GM21367 (cell line): ENCODE data around the gene RAVER2.

Experiments
- ATAC-seq: cut with Tn5 transposase; IDR thresholded peaks from one replicate; pipeline ENCODE4 v1.9.1; 2021; ENCODE audit not compliant: unreplicated experiment

The RAVER2 gene

DNA sequence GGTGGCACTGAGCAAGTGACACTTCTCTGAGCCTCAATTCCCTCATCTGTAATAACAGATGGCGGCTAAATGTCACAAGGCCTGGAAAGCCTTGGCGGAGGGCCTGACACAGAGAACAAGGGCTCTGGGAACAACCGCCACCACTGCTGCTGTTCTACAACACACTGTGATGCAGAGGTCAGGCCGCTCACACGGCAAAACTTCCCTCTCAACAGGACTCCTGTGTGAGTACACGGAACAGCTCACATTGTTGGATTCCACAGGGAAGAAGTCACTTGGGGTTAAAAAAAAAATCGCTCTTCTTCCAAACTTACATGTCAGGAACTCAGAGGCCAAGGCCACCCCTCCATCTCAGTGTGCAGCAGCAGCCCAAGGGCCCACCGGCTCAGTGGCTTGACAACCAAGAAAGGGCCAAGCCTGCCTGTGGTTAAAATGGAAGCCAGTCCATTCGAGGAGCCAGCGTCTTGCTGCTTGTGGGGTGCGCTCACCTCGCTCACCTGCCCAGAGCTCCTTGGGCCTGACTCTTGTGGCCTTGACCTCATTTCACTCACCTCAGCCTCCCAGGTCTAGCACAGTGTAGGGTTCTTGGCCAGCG, 101.1 kb downstream of the RAVER2 start:
- no peak for ATAC-seq

DNA sequence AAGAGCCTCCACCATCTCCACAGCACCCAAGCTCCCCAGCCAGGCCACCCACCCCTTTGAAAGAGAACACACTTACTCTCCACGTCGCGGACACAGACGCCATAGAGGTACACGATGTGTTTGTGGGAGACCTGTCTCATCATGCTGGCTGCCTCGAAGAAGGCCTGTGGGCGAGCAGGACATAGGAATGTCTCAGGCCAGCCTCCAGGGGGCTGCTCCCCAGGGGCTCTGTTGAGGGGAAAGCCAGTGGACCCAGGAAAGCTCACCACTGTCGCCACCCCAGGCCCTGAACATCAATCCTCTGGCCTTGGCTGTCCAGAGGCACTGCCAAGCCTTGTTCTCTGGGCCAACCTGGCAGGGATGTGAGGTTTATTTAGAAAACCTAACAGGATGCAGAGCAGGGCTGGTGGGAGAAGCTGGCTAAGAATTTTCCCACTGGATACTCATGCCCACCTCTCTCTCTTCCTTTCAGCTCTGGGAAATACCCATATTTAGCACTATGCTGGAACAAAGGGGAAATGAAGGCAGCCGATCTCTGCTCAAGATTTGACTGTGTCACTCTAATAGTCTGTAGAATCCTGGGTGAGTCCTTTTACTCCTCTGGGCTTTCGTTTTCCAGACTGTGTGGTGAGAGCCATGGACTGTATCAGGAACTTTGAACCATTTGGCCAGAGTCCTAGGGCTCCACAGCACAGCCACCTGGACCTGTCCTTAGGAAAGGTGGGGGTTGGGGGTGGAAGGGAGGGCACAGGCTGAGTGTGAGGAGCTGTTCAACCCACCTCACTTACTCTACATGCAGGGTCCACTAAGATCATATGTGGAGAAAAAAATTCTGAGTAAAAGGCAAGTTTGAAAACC, 101.9 kb downstream of the RAVER2 start:
- ATAC-seq: no peak

DNA sequence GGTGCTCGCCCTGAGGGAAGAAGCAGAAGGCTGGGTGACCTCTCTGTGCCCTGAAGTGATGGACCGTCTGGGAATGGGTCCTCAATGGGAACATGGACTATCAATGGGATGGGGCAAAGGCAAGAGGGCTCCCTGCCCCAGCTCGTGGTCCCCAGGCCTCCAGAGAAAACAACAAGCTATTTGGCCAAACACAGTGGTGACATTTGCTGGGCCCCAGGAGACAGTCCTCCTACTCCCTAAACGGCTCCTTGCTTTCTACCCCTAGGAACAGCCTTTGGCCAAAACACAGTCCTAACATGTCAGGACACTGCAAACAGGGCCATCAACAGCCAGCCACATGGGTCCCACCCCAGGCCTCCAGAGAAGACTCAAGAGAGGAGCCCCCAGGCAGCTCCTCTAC, 102.8 kb downstream of the RAVER2 start:
- ATAC-seq: no peak

DNA sequence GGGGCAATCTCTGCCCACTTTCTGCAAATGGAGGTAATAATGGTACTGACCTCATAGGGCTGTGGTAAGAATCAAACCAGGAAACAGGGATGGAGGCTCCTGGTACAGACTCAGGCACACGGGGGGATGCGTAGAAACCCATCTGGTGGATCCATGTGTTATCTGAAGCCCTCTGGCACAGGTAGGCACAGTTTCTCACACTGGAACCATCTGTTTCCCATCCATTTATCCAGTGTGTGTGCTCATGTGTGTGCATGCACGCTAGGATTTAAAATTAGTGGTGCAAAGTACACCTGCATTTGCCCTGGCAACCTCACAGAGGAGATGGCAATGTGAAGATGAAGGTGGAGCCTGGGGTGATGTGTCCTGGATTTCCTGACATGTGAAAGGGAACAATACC, 103.3 kb downstream of the RAVER2 start:
- ATAC-seq: no peak

- ATAC-seq: no peak
Observed at GRCh38 chr1:64848803-64849202, 103.9 kb downstream of the RAVER2 start.

- no peak for ATAC-seq
Observed at GRCh38 chr1:64849942-64850341, 105.1 kb downstream of the RAVER2 start.

DNA sequence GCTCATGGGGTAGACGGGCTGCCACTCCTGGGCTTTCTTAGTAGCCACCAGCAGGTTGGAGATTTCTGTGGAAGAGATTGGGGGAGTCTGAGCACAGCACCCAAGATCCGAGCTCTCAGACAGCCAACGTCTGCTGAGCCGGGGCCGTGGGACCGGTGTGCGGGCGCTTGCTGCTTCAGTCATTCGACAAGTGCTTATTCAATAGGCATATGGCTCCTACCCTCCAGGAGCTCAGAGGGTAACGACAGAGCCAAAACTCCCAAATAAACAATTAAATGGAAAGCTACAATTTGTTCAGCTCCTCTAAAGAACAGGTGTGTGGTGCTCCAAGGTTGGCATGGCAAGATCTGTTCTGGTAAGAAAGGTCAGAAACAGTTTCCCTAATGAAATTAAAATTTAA, 106.0 kb downstream of the RAVER2 start:
- no peak for ATAC-seq

GRCh38 chr1:64851664-64852063, 106.8 kb downstream of the RAVER2 start:
- ATAC-seq: no peak

DNA sequence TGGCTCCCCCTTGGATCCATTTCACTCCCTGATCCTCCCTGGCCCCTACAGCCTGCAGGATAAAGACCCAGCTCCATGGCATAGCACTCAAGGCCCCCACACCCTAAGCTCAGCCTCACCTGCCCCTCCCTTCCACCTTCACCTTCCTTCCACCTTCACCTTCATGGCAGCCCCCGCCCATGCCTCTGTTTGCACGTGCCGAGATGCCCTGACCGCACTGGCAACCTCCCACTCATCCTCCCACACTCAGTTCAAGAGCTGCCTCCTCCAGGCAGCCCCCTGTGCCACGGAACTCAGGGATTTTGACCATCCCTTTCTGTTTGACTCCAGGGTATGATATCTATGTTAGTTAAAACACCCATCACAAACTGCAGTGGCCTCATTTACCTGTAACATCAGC, 109.8 kb downstream of the RAVER2 start:
- ATAC-seq: no peak

DNA sequence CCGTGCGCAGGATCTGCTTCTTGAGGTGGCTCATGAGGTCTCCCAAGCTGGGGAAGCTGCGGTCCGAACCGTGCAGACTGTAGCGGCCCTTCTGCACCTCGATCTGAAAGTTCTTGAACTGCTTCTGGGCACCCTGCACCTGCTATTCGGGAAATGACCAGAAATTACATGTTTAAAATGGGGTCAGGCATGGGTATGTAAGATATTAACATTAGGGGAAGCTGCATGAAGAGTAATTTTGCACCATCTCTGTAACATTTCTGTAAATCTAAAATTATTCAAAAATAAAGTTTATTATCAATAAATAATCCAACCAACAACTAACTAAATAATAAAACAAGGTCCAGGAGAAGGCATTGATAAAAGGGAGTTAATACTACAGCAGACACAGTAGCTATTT, 110.7 kb downstream of the RAVER2 start:
- no peak for ATAC-seq

DNA sequence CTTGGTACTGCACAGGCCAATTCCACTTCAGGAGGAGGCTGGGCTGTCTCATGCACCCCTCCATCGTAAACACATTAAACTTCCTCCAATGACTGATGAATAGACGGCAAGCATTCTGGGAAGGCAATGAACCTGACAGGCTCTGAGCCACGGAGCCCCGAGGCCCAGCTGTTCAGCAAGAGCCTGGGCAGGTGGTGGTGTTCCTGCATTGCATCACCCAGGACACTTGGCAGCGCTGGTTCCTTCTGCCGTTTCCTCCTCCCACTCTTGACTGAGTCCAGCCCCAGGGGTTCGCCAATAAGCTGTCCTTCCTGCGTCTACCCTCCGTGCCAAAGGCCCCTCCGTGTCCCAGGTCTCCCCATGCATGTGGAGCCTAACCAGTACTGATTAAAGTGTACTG, 111.7 kb downstream of the RAVER2 start:
- no peak for ATAC-seq

GRCh38 chr1:64857347-64857746, 112.5 kb downstream of the RAVER2 start:
- no peak for ATAC-seq

DNA sequence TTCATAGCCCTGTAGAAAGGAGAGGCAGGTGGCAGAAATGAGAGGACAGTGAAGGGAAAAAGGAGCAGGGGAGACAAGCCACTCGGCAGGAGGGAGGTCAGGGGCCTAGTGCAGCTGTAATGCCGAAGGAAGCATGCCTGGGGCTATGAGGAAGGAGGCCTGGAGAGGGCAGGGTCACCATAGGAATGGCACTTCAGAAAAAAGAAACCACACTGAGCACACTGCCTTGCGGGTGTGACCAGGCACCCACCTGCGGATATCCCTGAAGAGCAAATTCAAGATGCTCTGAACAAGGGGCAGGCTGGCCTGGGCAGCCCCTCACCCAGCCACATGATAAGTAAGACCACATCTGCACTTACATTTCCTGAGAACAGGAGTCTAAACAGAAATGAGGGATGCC, 116.7 kb downstream of the RAVER2 start:
- no peak for ATAC-seq

GRCh38 chr1:64864018-64864940, 119.4 kb downstream of the RAVER2 start:
- ATAC-seq: peak; percentile 100

GRCh38 chr1:64865105-64865757, 120.4 kb downstream of the RAVER2 start:
- ATAC-seq: no peak

GRCh38 chr1:64866689-64867088, 121.8 kb downstream of the RAVER2 start:
- ATAC-seq: no peak

GRCh38 chr1:64867266-64867665, 122.4 kb downstream of the RAVER2 start:
- ATAC-seq: no peak

DNA sequence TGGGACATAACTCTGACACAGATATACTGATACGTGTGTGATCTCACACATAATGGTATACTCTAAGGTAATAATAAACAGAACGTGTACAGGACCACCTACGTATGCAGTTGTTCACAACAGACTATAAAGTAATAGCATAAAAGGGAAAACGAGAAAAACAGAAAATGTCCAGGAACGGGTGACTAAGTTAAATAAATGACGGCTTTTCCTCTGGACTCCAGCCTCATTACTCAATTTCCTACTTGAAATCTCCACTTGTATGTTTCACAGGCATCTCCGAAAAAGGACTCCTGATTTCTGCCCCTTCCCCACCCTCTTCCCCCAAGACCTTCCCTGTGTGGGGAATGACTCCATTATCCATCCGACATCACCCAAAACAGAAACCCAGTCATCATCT, 126.4 kb downstream of the RAVER2 start:
- no peak for ATAC-seq

GRCh38 chr1:64872067-64872466, 127.2 kb downstream of the RAVER2 start:
- no peak for ATAC-seq

GRCh38 chr1:64873576-64873975, 128.7 kb downstream of the RAVER2 start:
- no peak for ATAC-seq

DNA sequence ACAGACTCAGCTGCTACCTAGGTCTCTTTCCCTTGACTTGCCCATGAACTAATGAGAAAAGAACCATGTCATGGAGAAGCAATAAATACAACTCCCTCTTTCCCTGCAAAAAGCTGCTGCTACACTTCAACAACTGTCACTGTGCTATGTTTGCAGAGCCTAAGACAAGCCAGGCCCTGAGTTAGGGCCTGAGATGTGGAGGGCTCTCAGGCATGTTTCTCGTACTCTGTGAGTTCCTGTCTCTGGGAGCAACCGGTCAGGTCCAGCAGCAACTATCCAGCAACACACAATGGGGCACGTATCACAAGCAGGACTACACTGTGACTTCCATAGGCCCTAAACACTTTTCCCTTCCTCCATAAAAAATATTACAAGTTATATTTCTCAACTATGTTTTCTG, 129.8 kb downstream of the RAVER2 start:
- no peak for ATAC-seq
